Hematopoietic multipotent progenitor cell treated with erythropoietin and hydrocortisone succinate and interleukin-3 and kit ligand, for 15 days (in vitro differentiated cells): ENCODE results near the gene PKIG.

Experiments
- DNase-seq: peaks from one replicate; pipeline ENCODE4 v3.0.0-alpha.2; 2015; ENCODE audit warnings: low spot score

PKIG gene

DNA sequence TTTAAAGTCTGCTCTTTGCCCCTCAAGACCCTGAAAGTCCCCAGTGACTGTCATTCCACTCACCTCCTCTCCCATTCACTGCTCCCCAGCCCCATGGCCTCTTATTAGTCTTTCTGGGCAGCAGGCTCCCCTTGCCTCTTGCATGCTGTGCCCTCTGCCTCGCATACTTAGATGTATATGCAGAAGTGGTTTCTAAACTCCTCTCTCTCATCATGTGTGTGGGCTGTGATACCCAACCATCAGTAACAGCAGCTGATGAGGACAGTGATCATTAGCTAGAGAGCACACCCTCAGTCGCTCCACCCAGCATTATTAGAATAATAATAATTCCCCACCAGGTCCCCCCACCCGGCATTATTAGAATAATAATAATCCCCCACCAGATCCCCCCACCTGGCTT lies 14.5 kb downstream of the PKIG start:
- DNase-seq = no peak

DNA sequence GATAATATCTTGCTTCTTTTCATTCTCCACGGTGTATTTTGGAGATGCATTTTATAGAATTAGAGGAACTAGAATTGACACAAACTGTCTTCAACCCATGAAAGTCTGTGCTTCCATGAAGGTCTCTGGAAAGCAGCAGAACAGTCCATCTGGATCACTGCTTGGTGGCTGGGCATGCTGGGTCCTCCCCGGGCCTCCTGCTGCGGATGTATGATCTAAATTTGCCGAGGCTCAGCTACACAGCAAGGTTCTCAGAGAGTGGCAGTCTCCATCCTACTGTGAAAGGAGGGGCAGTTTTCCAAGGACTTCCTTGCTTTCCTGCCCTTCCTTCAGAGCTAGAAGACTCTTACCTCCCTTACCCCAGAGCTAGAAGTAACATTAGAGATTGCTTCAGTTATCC lies 15.1 kb downstream of the PKIG start:
- no peak for DNase-seq

DNA sequence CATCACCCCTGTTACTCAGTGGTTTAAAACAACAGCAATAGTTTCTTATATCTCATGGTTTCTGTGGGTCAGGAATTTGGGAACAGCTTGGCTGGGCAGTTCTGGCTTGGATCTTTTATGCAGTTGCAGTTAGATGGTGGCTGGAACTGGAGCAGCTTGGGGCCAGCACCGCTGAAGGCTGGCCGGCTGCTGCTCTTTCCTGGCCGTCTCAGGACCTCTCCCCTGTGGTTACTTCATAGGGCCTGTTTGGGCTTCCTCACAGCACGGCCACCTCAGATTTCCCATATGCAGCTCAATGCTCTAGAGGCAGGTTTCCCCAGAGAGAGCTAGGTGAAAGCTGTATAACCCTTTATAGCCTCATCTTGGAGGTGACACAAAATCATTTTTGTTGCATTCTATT lies 15.6 kb downstream of the PKIG start:
- no peak for DNase-seq

DNA sequence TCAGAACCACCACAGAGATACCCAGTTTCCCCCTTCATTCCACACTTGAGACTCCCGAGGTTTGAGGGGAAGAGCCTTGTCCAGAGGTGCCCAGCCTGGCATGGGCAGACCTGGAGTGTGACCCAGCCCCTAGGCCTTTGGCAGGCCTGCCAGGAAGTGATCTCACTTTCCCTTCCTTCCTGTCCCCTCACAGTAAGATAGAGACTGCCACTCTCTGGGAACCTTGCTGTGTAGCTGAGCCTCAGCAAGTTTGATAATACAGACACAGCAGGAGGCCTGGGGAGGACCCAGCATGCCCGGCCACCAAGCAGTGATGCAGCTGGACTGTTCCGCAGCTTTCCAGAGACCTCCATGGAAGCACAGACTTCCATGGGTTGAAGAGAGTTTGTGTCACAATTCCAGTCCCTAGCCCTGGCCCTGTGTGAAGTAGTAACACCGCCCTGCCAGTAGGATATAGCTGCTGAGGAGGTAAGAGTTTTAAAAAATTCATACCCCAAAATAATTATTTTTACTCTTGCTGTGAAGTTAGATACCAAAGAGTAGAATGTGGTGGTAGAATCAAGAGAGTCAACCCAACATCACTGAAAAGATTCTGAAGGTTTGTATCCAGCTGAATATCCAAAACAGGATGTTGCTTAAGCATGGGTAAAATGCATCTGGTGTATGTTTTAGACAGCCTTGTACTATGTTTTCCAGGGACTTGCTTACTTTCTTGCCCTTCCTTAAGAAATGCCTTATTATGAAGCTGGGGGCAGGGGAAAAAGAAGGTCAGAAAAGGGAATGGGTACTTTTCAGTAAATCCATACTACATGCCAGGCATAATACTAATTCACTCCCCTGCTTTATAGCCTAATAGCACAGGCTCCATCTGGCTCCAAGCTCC lies 16.3 kb downstream of the PKIG start:
- peak; percentile 24 for DNase-seq

DNA sequence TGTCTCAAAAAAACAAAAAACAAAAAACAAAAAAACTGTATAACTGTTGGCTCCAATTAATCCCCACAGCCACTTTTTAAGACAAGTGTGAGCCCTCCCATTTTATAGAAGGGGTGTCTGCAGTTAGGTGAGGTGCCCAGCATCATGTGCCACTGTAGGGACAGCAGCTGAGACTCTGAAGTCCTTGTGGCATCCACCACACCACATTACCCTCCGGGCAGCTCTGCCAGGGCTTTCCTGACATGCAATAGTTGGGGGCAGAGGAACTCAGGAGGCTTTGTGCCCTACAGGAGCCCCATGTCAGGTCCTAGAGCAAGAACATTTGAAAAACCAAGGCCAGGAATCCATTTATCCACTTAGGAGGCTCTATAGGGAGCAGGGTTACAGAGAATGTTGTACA lies 17.3 kb downstream of the PKIG start:
- DNase-seq = no peak

DNA sequence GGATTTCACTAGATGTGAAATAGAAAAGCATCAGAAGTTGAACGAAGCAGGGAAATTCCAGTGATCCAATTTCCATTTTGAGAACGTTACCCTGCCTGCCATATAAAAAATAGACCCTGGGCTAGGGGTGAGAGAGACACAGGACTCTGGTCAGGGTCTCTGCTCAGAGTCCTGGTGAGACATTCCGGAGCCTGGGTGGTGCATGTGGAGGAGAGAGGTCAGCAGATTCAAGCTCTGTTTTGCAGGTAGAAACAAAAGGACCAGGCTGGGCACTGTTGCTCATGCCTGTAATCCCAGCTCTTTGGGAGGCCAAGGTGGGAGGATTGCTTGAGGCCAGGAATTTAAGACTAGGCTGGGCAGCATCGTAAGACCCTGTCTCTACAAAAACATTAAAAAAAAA lies 17.9 kb downstream of the PKIG start:
- no peak for DNase-seq

DNA sequence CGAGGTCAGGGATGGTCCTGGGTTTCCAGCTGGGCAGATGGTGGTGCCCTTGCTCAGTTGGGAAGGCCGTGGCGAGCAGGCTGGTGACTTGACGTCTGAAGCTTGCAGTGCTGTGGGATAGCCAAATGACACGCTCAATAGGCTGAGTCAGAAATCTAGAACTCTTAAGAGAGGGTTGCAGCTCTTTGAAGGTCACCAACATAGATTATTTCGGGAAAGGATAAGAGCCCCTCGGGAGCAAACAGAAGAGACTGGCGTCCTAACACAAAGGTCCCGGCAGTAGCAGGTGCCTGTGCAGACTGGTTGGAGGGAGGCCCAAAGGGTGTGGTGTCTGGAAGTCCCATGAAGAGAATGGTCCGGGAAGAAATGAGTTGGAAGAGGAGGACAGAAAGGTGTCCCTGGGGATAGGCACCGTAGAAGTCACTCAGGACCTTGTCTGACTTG lies 18.4 kb downstream of the PKIG start:
- DNase-seq = no peak

DNA sequence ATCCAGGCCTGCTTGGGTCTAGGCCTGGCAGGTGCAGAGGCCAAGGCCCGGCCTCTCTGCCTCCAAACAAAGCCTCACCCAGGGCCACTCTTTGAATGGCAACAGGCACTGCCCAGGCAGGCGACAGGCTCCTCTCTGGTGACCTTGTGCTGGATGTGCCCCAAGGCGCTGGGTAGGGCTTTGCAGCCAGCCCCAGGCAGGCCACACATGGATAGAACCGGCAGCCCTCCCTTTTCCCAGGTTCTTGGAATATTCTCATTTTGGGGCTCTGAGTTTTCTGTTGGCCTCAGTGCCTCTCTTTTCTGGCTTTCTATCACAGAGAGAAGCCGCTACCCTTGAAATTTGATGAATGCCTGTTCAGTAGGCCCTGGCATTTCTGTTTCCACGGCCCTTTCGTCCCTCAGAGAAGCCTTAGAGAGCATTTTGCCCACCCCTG lies 18.9 kb downstream of the PKIG start:
- no peak for DNase-seq

DNA sequence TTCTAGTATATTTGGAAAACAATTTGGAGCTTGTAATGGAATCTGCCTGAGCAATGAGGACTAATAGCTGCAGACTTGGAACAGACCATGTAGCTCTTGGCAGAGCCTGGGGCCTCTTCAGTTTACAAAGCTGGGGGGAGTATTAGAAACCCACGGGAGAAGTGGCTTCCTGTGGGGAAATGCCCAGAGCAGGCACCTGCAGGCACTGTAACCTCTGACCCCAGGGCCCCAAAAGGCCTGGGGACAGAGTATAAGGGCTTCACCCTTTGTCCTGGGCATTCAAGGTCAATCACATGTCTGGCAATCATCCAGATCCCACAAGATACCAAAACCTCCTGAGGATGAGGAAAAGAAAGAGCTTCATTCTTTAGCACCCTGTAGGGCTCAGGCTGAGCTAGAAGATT lies 19.4 kb downstream of the PKIG start:
- DNase-seq = no peak

DNA sequence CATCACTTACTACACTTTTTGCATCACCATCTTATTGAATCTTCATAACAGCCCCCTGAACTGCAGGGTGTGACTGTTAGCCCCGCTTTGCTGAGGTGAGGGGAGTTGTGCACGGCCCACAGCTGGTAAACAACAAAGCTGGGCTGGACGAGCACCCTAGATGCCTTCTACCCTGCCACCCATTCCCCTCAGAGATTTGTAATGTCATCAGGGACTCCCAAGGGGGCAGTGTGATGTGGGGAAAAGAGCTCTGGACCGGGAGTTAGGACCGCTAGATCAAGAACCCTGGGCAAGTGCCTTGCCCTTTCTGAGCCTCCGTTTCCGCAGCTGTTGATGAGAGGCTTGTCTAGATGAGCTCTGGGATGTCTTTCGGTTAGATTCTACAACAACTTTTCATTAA lies 20.9 kb downstream of the PKIG start:
- no peak for DNase-seq

DNA sequence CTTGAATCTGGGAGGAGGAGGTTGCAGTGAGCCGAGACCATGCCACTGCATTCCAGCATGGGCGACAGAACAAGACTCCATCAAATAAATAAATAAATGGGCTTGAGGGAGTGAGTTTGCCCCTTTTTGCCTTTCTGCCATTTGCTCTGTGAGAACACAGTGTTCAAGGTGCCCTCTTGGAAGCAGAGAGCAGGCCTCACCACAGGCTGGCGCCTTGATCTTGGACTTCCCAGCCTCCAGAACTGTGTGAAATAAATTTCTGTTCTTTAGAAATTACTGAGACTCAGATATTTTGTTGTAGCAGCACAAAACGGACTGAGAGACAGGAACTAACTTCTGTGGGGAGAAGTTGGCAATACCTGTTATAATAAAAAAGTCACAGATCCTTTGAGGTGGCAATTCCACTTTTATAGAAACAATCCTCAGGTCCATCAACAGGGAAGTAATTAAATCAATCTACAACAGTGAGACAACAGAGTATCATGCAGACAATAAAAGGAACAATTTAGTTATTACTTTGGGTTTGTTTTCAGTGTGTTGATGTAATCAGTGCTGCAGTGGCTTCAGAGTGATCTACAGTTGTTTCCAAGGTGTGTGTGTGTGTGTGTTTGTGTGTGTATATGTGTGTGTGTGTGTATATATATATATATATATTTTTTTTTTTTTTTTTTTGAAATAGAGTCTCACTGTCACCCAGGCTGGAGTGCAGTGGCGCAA lies 24.5 kb downstream of the PKIG start:
- DNase-seq = no peak

DNA sequence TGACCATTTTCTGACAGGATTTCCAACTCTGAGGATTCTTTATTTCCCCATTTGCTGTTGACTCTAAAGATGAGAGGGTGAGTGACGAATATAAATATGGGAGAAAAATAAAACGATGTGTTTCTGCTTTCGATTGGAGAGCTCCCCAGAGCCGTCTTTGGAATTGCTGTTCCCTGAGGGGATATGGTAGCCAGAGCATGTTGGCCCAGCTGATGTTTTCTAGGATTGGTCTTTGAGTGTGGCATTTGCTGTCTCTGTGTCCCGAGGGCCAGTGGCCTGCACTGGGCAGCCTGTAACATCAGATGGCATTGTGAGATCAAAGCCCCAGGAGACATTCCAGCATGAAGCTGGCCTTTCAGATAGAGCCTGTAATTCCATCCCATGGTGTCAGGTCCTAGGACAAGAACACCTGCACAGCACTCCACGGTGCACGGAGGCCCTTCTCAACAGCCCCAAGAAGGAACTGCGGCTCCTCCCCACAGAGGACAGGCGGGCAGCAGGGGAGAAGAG lies 26.7 kb downstream of the PKIG start:
- DNase-seq = no peak

DNA sequence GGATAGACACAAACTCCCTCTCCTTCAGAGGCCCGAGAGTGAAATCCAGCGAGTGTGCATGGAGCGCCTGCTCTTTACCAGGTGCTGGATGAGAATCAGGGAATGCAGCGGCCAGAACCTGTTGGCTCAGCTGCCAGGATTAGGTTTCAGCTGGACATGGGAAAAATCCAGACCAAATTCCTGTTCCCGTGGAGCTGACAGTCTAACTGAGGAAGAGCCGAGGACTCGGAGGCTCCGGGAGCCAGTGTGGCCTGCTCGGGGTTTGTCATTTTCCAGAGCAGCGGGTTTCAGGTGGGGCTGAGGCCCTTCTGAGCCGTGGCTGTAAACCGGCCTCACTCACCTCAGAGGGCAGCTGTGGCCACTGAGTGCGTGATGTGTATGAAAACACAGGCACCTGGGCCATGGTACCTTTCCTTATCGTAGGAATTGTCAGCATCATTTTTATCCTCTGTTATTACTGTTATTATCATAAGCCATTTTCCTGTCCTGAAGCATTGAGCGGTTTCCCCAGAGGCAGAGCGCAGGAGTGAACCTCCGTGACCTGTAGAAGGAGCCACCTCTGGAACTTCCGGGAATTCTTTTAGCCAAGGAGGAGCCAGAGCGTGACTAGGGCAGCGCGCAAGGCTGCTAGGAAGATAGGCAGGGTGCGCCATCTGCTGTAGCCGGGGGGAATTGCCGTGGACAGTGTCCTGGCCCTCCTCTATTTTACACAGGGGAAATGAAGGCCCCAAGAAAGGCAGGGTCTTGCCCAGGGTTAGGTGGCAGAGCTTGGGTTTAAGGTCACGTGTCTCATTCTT lies 27.3 kb downstream of the PKIG start:
- DNase-seq = peak; percentile 88

DNA sequence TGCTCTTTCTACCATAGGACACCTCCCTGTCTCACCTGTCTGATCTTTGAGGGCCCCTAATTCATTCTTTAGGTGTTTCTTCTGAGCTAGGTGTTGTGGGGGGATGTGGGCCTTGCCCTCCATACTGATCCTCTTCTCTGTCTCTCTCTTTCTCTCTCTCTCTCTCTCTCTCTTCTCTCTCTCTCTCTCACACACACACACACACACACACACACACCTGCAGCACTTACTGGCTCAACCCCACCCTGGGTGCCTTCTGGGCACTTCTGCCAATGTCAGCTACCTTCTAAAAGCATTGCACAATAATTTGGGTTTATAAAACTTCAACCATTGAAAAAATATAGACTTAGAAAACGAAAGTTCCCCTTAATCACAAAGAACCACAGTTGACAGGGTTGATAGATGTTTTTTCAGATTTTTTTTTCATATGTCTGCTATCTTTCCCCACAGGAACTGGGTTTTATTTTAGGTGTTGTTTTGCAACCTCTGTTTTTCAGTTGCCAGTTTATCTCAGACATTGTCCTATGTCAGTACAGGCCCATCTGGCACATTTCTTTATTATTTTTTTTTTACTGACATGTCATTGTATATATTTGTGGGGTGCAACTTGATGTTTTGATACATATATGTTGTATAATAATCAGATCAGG lies 28.1 kb downstream of the PKIG start:
- peak; percentile 32 for DNase-seq

DNA sequence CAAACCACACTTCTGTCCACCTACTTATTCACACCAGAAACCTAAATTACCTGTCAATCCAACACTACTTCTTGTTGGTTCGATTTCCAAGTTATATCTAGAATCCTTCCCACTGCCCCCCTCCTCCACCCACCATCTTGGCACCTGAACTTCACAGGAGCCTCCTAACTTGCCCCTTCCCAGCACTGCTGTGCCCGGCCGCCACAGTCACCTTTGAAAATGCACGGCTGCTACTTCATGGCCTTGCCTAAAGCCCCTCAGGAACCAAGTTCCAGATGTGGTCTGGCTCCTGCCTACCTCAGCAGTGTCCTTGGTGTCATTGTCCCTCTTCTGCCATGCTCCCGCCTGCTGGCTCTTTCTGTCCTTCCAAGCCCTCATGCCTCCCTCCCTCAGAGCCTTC lies 31.2 kb downstream of the PKIG start:
- no peak for DNase-seq

DNA sequence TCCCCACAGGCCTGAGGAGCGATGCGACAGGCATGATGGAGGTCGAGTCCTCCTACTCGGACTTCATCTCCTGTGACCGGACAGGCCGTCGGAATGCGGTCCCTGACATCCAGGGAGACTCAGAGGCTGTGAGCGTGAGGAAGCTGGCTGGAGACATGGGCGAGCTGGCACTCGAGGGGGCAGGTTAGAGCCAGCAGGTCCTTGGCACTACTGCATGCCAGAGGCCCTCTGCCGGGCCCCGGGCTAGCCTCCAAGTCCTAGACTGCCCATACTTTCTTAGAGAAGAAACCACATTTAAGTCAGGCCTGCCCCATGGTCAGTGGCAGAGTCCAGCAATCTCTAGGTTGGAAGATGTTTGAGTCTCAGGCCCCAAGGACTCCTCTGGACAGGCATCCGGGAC lies 32.1 kb downstream of the PKIG start:
- no peak for DNase-seq

DNA sequence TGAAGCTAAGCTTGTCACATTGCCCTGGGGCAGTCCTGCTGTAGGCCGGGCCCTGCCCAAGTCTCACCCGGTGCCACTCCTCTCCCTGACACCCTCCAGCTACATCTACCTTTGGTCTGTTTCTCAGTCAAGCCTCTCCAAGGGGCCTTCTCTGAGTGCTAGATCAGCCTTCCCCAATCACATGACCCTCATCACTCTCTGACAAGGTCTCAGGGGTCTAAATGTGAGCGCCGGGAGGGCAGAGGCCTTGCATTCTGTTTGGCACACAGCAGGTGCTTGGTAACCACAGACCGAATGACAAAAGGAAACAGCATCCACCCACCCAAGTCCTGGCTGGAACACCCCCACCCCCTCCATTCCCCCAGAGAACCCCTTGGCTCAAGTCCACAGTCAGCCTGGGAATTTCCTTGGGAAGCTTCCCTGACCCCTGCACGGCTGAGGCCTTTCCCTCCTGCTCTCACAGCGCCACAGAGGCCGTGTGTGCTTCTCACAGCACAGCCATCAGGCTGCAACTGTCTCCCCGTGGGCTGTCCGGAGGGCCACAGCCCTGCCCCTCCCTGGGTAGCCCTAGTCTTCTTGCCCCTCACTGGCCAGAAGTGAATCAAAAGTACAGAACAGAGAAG lies 32.9 kb downstream of the PKIG start:
- DNase-seq = no peak

DNA sequence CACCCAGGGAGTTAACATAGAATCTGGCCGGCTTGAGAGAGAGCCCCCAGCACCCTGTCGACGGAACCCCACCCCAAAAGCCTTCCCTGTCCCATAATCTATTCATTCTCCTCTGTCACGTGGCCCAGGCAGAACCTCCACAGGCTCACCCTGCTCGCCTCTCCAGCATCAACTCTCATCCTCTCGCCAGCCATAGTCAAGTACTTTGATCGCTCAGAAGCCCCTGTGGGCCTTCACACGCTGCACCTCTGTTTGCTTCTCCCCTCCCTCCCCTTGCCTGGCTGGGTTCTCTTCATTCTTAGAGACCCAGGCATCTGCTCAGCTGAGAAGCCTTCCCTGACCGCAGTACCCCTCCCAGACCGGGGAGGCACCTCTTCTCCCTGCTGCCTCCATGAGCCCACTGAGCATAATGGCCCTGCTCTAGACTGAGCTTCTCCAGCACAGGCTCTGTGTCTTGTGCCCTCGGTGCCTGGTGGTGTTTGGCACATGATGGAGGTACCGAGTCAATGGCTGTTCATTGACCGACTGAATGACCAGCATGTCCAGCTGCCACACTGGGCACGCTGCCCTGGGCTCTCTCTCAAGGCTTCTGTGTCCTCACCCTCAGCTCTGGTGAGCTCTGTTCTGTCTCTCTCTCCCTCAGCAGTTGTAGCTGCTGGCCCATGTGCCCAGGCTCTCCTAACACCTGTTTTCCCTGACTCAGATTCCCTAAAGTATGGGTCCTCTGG lies 33.7 kb downstream of the PKIG start:
- no peak for DNase-seq

DNA sequence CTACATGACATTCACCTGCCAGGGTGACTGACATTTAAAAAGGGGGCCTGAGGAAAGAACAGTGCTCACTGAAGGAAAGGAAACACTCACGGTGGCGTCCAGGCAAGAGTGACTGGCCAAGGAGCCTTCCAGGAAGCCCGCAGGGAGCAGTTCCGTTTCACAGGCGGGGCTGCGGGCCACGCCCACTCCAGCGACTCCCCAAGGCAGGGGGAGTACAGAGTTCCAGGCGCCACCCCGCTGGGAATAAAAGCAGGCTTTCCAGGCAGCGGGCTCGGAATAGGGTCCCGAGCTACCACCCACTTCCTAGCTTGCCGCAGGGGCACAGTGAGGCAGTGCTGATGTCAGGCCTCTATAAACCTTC lies 34.2 kb downstream of the PKIG start:
- no peak for DNase-seq

DNA sequence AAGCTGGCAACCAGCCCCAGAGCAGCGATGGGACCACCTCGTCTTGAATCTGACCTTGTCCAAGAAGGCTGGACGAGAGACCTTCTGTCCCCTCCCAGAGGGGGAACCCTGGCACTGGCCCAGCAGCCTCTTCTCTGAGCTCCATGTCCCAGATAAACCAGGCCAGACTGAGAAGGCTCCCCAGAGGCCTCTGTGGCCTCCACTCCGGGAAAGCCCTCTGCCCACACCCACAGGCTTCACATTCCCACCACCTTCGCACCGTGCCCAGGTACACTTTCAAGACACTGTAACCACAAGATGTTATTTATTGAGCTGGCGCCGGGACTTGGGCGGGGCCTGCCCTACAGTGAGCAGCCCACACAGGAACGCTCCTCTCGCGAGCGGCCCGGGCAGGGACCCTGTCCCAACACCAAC lies 35.9 kb downstream of the PKIG start:
- DNase-seq = no peak

DNA sequence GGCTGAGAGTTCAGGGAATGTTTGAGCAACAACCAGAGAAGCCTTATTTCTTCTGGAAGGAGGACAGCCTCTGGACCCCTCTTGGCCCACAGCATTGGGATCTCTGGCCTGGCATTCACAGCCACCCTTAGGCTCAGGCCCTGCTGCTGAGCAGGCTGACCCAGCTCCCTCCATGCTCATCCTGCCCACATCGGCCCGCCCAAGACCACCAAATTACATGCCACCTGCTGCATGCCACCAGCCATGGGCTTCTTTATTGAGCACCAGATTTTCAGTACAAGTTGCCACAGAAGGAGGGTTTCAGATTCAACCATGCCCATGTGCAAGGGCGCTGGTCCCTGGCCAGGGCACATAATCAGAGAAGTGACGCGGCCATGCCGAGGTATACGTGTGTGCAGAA lies 36.9 kb downstream of the PKIG start:
- no peak for DNase-seq
